T-helper 2 cell treated with Interferon-gamma antibody and Interleukin-4, amounts not matched to agents 100 ng/mL and 5 ng/mL, for 36 hours (primary cell): ENCODE data around the gene CEP131. TPM values are rescaled to one million over a fixed set of nuclear protein-coding genes. Genes with fewer than 3 reads are reported as not detected.

Experiments
- intact Hi-C: fragments of 100-400 bp; cut with micrococcal nuclease; formaldehyde crosslinking; loops from one replicate; pipeline ENCODE4 v1.15.1; 2023
- total RNA-seq: library from RNA; stranded (reverse); gene quantifications from 2 replicates; pipeline ENCODE4 v1.2.3, GENCODE V29; 2022

Gene CEP131
- total RNA-seq, 1 donor from 2014 or later: 13.7 TPM

- intact Hi-C loops: no loop called here
These were observed 51.9 kb downstream of the CEP131 start for GRCh38 chr17:81170727-81171494.

GRCh38 chr17:81169870-81170309 lies 52.9 kb downstream of the CEP131 start:
- intact Hi-C loops: no loop called here

GRCh38 chr17:81167638-81168037 lies 55.1 kb downstream of the CEP131 start:
- intact Hi-C loops: no loop called here

GRCh38 chr17:81167194-81167524 lies 55.6 kb downstream of the CEP131 start:
- intact Hi-C loops: no loop called here

GRCh38 chr17:81166033-81166492 lies 56.7 kb downstream of the CEP131 start, which contains the start of gene AATK:
TSS of gene AATK (minus strand) at chr17:81166221. CDS start at chr17:81165992, 229 bp downstream.
- intact Hi-C loops: no loop called here

GRCh38 chr17:81165246-81166032 lies 57.3 kb downstream of the CEP131 start, which contains the start of gene PVALEF:
TSS of gene PVALEF (plus strand) at chr17:81165507. CDS start at chr17:81181227, 15,720 bp downstream.
- intact Hi-C loops: no loop called here

GRCh38 chr17:81164371-81165245 lies 58.2 kb downstream of the CEP131 start:
- intact Hi-C loops: no loop called here

GRCh38 chr17:81163703-81164370 lies 58.9 kb downstream of the CEP131 start:
- intact Hi-C loops: no loop called here

- intact Hi-C loops: no loop called here
These were observed 59.6 kb downstream of the CEP131 start for GRCh38 chr17:81163051-81163695.

- intact Hi-C loops: no loop called here
These were observed 60.3 kb downstream of the CEP131 start for GRCh38 chr17:81162491-81162890.

GRCh38 chr17:81161972-81162371 lies 60.8 kb downstream of the CEP131 start:
- intact Hi-C loops: no loop called here

GRCh38 chr17:81161536-81161935 lies 61.2 kb downstream of the CEP131 start:
- intact Hi-C loops: no loop called here

GRCh38 chr17:81160747-81161453 lies 61.9 kb downstream of the CEP131 start:
- intact Hi-C loops: no loop called here

GRCh38 chr17:81160306-81160705 lies 62.5 kb downstream of the CEP131 start:
- intact Hi-C loops: no loop called here

- intact Hi-C loops: no loop called here
These were observed 63.0 kb downstream of the CEP131 start for GRCh38 chr17:81159611-81160265.

GRCh38 chr17:81158688-81159590 lies 63.8 kb downstream of the CEP131 start:
- intact Hi-C loops: no loop called here

- intact Hi-C loops: no loop called here
These were observed 64.7 kb downstream of the CEP131 start for GRCh38 chr17:81157848-81158687.
